Activated CD4-positive, CD25-positive, alpha-beta regulatory T cell (primary cell): ENCODE data around the gene CD151.

Source experiments
- DNase-seq, 4 experiments: peaks; one replicate each; lab custom pipeline; 2025; lab: John Stamatoyannopoulos, UW

The CD151 gene

DNA sequence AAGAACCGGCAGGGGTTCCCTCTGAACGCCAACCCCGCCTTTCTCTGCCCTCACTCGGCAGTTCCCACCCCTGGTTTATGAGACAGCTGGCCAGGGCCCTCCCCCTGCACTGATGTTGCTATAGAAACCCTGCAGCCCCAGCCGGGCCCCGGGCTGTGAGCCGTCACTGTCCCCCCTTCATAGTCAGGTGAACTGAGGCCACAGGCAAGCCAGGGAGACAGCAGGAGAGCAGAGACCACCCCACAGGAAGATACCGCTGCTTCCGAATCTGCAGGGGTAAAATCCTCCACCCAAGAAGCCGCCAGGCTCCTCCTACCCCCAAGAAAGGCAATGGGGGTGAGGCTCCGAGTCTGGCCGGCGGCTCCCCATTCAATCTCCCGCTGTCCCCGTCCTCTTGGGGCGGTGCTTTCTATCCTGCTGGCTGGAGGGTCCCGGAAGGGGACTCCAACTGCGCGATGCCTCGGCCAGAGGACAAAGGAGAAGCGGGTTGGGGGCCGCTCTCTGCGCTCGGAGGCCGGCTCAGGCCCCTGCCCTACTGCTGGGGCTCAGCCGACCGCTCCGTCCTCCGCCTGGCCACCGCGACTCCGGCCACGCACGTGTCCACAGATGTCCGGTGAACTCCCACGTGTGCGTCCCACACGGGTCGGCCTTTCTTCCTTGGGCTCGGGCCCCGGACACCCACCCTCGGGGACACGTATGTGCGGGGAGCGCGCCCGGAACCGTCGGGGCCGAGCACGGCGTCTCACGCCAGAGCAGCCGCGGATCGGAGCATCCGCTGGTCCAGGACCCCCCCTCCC is 35.3 kb upstream of the CD151 start:
- DNase-seq = peak; percentile 52 to 70 (median 60)

DNA sequence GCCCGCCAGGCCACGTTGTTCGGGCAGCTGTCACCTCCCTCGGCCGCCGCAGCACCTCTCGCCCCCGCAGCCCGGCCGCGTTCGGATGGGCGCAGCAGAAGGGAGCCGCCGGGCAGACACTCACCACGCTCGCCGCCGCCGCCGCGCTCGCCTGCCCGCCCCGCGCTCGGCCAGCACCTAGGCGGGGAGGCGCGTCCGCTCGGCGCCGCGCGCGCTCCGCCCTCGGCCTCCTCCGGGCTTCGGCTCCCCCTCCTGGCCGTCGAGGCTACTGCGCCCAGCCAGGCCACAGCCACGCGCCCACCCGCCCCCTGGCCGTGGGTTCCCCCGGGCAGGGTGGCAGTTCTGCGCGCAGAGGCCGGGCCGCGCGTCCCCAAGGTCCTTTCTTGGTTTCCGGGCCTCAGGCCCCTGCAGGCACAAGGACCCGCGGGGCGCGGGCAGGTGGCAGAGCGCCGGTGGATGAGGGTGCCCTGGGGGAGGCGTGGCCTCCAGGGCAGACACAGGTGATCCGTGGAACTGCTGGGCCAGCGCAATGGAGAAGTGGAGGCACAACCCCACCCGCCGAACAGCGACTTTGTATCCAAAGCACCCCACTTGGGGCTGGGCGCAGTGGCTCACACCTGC is 34.5 kb upstream of the CD151 start, which contains the start of gene SLC25A22:
SLC25A22 (minus strand) TSS at position 189 of the 621 bp plus-strand sequence. CDS start 3,275 bp downstream, outside the sequence.
- DNase-seq = peak; percentile 65 to 76 (median 74)

DNA sequence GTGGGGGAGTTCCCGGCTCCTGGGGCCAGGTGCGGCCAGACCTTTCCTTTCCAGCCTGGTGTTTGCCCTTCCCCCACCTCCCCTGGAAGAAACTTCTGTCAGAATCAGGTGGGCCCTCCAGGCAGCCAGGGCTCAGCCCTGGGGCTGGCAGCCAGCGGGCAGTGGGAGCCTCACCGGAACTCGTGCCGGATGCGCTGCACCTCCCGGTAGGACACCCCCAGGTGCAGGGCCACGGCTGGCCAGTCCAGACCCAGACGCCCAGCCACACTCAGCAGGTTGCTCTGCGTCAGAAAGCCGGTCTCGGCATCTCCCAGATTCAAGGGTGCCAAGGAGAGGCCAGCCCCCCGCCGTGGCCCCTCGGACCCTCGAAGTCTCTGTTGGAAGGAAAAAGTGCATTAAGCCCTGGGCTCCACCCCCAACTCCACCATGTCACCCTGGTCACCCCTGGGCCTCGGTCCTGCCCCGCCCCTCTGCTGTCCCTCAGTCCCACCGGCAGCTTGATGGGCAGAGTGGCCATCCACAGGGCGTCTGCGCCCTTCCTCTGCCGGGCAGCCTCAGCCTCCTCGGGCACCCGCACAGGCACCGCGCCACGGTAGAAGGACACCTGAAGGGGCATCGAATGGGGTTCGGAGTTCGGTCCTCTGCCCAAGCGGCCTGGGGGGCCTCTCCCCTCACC is 33.0 kb upstream of the CD151 start:
- DNase-seq = no peak

DNA sequence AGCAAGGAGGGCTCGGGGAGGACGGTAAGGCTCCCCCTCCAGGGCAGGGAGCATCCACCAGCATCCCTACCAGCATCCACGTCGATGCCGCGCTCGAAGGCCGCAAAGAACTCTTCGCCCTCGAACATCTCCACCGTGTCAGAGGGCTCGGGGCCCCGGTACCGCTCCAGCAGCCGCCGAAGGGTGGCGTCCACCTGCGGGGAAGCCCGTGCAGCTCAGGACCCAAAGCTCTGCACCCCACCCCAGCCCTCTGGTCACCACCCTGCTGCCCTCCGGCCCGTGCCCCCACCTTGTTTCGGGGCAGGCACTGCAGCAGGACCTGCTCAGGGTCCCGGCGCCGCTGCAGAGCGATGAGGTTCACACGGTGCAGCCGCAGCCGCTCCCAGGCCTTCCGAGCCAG is 32.3 kb upstream of the CD151 start:
- no peak for DNase-seq

DNA sequence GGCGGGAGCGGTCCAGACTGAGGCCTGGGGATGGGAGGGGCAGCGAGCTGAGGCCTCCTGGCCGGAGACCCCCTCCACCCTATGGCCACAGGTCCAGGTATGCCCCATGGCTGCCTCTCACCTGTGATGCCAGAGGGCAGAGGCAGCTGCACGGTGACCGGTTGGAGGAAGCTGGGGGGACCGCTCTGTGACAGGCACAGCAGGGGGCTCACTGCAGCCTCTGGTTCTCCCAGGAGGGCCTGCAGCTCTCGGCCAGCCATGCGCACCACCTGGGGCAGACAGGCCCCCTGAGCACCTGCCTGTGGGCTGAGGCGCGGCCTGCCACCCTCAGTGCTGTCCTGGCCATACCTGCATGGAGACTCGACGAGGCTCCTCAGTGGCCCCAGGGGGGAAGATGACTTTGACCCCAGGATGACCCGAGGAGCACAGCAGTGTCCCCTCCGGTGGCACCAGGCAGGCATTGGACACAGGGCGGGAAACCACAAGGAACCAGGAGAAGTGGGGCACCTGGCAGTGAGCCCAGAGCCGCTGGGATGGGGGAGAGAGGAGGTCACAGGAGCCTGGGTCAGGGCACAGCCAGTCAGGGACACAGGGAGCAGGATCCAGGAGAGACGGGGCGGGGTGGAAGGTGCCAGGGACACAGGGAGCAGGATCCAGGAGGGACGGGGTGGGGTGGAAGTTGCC is 31.5 kb upstream of the CD151 start:
- no peak for DNase-seq

DNA sequence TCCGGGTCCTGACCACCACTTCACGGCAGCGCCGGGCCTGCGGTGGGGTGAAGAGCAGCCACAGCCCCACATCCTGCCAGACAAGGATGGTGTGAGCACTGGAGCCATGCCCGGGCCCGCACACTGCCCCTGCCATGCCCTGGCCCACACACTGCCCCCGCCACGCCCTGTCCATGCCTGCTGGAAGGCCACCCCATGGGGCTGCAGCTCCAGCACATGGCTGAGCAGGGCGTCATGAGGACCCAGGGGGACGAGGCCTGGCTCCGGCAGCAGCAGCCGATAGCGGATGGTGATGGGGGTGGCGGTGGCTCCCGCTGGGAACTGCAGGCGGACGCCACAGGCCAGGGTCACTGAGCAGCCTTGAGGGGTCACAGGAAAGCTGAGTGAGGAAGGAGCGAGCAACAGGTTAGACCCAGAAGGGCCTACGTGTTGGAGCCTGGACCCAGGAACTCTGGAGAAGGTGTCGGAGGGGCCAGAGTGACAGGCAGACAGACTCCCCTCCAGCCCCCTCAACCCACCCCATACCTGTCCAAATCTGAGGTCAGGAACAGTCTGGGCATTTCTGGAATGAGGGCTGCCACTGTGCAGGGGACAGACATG is 30.6 kb upstream of the CD151 start:
- DNase-seq = no peak

DNA sequence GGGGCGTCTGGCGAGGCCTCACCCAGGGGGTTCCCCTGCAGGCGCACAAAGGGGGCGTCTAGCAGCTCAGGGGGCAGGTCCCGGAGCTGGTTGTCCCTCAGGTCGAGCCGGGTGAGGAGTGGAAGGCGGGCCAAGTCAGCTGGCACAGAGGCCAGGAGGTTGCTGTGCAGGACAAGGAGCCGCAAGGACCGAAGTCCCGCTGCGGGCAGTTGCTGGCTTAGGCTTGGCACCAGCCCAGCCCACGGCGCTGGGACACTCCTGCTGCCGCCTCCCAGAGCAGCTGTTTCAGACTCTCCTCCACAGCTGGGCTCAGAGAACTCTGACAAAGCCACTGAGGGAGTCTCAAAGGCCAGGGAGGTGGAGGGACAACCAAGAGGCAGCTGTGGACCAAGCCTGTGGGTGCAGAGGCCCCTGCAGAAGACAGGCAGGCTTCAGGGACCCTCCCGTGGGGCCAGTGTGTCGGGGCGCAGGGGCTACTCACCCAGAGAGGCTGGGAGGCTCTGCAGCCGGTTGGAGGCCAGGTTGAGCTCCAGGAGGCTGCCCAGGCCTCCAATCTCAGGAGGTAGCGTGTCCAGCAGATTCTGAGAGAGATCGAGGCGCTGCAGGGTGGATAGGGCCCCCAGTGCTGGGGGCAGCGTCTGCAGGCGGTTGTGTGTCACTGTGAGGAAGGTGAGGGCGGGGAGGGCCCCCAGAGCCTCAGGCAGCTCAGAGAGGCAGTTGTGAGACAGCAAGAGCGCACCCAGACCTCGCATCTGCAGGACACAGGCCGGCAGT is 29.9 kb upstream of the CD151 start:
- no peak for DNase-seq

DNA sequence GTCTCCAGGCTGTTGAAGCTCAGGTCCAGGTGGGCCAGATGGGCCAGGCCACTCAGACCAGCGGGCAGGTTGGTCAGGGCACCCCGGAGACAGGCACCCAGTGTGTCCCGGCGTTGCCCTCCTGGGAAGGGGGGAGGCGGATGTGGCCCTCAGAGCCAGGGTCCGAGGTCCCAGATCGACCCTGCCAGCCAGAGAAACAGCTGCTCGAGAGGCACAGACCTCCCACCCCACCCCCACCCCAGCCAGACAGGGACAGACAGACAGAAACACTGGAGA is 29.3 kb upstream of the CD151 start:
- DNase-seq = no peak

DNA sequence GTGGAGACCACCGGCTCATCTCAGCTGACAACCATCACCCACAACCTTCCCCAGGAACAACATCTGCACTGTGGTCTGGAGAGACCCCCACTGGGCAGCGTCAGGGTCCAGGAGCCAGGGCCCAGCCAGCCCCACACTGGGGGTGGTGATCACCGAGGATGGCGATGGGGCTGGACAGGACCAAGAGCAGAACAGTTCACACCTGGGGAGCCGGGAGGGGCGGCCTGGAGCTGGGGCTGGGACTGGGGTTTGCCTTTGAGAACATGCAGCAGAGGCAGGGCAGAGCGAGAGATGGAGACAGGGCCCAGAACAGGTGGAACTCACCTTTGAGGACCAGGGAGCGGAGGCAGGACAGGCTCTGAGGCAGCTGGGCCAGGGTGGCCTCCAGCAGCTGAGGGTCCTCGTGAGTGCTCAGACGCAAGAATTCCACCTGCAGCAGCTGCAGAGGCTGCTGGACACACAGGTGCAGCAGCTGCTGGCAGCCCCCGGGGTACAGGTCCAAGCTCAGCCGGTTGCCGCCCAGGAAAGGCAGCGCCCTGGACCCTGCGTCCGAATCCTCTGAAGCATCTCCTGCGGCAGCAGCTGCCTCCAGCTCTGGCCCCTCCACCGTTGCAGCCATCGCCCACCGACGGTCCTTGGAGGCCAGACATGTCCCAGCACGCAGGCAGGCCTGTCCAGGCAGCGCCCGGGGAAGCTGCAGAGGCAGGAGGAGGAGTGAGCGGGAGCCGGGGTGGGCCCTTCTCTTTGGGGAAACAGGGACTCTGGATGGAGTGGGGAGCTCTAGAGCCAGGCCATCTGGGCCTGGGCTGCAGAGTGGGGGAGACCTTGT is 28.8 kb upstream of the CD151 start:
- no peak for DNase-seq

DNA sequence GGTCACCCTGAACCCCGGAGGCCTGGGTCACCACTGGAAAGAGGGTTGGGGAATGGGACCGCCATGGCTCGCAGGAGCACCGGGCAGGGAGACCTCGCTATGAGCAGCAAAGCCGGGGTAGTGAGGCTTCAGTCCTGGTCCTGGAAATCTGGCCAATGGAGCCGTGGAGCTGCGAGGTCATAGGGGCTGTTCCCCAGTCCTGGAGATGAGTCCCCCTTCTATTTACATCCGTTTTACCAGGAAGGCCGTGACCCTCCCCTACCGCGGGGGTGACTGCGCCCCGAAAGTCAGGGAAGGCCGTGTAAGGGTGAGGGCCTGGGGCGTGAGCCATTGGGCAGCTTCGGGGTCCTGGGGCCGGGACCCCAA is 28.2 kb upstream of the CD151 start:
- DNase-seq = no peak

DNA sequence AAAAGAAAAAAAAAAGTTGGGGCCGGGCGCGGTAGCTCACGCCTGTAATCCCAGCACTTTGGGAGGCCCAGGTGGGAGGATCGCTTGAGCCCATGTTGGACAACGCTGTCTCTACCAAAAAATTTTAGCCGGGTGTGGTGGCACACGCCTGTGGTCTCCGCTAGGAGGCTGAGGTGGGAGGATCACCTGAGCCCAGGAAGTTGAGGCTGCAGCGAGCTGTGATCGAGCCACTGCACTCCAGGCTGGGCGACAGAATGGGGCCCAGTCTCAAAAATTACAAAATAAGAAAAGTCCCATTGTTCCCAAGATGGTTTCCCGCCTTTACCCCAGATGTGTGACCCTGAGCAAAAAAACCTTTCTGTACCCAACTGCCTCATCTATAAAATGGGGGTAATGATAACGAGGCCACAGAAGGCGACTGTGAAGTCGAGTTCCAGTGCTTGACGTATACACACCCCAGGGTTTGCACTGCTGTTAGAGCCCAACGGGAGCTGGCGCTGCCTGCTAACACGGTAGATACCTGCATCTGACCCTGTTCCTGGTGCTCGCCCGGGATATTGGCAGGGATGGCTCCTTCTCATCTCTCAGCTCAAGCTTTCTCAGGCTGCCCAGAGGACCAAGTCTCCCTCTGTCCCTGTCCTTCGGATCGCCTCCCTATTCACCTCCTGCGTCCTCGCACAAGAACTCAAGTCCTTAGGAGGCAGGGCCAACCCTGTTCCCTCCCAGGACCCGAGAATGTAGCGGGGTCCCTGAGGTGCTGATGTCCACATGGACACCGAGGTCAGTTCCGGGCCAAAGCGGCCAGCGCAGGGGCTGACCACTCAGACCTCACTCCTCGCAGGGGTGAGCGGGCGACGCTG is 24.1 kb upstream of the CD151 start:
- DNase-seq = no peak

DNA sequence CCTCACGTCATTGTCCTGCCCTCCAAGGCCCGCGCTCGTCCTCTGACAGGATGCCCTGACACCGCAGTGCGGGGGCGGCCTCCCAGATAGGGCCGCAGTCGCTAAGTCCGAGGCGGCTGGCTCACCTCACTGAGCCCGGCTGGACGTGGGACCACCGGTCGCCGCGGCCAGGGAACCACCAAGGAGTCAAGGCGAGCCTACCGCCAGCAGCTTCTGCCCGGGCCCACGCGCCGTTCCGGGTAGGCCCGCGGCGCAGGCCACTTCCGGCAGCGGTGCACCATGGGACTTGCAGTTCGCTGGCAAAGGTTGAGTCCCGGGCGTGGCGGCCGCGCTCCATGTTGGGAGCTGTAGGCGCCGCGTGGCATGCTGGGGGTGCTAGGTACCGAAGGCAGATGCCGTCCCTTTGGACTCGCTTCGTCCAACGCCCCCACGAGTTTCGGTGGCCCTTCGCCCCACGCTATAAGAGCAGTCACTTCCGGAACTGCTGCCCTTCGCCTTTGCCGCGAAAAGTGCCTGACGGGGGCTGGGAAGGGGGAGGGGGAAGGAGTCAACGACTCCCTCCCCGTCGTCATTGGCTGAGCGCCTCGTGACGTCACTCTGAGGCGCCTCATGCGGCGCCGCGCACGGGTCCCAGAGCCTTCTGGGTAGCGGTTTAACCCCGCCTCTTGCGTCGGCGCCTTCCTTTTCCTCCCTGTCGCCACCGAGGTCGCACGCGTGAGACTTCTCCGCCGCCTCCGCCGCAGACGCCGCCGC is 23.3 kb upstream of the CD151 start, which contains the start of gene RPLP2:
RPLP2 (plus strand) TSS at position 681 of the 753 bp plus-strand sequence. CDS start 268 bp downstream, outside the sequence.
- peak; percentile 95 to 98 (median 96) for DNase-seq

DNA sequence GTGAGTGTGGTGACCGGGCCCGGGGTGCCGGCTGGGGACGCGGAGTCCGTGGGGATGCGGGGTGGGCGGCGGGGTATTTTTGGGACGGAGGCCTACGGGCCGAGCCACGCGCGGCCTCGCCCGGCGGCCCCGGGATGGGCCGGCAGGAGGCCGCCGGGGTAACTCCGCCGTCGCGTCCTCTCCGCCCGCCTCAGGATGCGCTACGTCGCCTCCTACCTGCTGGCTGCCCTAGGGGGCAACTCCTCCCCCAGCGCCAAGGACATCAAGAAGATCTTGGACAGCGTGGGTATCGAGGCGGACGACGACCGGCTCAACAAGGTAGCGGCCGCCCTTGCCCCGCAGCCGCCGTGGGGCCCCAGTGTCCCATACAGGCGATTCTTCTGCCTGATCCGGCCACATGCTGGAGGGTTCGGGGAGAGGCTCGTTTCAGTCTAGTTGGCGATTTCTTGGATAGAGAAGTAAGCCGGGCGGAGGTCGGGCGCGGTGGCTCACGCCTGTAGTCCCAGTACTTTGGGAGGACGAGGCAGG is 22.6 kb upstream of the CD151 start:
- no peak for DNase-seq

DNA sequence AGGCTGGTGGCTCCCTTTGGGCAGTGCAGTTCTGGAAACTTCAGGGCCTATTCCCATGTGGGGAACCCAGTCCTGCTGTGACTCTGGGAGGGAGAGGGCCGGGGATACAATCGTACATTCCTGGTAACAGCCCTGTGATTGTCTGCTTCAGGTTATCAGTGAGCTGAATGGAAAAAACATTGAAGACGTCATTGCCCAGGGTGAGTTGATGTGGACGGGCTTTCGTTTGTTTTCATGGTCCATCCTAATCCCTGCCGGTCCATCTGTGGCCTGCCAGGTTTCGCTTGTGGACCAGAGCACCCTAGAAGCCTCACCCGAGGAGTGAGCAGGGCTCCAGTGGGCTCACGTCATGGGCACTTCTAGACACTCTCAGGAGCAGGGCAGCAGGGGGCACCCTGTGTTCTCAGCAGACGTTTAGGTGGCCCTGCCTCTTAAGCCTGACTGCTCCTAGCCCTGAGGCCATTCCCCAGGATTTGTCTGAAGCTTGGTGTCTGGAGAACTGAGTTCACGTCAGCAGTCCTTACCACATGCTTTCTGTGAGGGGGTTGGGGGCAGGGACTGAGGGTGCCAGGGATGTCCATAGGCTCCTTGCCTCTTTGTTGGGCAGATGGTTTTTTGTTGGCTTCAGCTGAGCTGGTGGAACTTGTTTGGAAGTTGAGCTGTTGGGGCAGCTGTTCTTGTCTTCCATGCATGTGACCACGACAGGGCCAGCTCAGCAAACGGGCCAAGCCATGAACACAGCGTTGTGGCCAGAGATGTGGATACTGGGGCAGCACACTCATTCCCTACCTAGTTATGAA is 21.1 kb upstream of the CD151 start:
- no peak for DNase-seq

DNA sequence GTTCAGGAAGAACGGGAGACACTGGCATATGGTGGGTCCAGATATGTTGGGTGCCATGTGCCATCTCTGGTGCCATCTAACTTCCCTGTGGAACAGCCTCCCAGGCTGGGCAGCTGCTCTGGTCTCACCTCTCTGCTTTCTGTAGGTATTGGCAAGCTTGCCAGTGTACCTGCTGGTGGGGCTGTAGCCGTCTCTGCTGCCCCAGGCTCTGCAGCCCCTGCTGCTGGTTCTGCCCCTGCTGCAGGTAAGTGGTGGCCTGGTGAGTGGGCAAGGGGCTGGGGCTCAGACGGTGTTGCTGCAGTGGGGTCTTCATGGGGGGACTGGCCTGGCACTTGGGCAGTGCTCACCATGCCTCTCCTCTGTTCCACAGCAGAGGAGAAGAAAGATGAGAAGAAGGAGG is 20.4 kb upstream of the CD151 start:
- no peak for DNase-seq

DNA sequence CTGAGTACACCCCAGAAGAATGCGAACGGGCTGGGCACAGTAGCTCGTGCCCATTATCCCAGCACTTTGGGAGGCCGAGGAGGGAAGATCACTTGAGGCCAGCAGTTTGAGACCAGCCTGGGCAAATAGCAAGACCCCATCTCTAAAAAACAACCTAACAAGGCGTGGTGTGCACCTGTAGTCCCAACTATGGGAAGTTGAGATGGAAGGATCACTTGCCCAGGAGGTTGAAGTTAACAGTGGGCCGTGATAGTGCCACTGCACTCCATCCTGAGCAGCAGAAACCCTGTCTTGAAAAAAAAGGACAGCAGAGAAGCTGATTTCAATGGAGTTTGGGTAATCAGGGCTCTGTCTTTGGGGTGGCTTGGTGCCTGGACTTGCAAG is 19.7 kb upstream of the CD151 start:
- no peak for DNase-seq

DNA sequence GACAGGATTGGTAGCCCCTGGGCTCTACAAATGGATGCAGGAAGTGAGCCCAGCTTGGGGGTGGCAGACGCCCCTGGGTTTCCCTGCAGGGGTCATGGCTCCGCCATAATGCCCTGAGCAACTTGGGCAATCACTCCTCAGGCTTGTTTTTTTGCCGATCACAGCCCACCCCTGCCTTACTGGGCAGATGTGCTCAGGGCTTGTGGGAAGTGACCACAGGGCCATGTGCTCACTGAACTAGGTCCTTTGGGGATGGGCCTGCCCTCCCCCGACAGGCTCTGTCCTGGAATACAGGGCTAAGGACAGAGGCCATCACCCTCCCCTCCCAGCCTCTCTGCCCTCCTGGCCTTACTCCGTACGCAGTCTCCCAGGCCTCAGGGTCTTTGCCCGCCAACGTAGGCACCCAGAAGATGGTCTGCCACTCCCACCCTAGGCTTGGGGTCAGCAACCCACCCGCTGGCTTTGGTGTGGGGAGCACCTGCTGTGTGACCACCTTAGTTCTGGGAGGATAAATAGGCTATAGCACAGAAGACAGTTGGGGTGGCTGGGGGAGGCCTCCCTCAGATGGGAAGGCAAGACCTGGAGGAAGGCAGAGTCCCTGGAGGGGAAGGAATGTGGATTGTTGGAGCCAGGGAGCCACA is 19.2 kb upstream of the CD151 start:
- DNase-seq = no peak
